C1 segment of cervical spinal cord (tissue), 14 donors: ENCODE results near the gene RASA3.
"Not testable (repeated sequence)": the region's sequence is repeated elsewhere in the genome, so short reads cannot be mapped to it uniquely, and the experiment has no call there.

ENCODE experiments used
- DNase-seq, 14 donors: peaks; one replicate each; lab custom pipeline; 2025; lab: John Stamatoyannopoulos, UW

The RASA3 gene

GRCh38 chr13:114127473-114128347 lies 4.7 kb downstream of the RASA3 start:
- no peak for DNase-seq

- no peak for DNase-seq
Observed at GRCh38 chr13:114126789-114127472, 5.5 kb downstream of the RASA3 start.

DNA sequence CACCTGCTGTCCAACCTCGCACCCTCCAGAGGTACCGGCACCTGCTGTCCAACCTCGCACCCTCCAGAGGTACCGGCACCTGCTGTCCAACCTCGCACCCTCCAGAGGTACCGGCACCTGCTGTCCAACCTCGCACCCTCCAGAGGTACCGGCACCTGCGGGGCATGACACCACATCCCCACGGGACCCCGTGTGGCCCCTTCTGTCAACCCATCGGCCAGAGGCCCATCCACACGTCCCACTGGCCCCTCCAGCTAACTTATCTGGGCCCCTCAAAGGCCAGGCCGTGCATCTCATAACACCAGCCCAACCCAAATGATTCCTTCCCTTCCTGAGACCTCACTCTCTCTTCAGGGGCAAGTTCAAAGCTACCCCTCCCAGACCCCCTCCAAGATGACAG lies 6.3 kb downstream of the RASA3 start:
- DNase-seq = not testable (repeated sequence)

- no peak for DNase-seq
Observed at GRCh38 chr13:114125589-114125988, 6.8 kb downstream of the RASA3 start.

DNA sequence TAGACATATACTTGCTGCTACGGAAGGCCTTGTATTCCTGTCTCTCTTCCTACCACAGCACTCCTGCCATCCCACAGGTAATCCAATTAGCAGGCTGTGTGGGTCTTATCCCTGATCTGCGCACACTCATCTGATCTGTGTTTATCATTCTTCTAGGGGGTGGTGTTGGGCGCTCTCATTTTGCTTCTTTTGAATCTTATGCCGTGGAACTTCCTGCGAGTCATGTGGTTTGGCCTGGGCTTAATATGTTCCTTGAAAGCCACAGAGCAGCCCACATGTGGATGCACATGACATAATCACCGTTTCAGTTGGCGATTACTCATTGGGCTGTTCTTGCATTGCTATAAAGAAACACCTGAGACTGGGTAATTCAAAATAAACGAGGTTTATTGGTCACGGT lies 7.5 kb downstream of the RASA3 start:
- DNase-seq = no peak

GRCh38 chr13:114124431-114124830 lies 8.0 kb downstream of the RASA3 start:
- DNase-seq = no peak

- no peak for DNase-seq
Observed at GRCh38 chr13:114123876-114124275, 8.5 kb downstream of the RASA3 start.

- no peak for DNase-seq
Observed at GRCh38 chr13:114123448-114123847, 9.0 kb downstream of the RASA3 start.

- peak in 2 of 14 donors; percentile 28 to 47 for DNase-seq
Observed at GRCh38 chr13:114122591-114123211, 9.7 kb downstream of the RASA3 start.

- no peak for DNase-seq
Observed at GRCh38 chr13:114122127-114122511, 10.3 kb downstream of the RASA3 start.

GRCh38 chr13:114121496-114122126 lies 10.8 kb downstream of the RASA3 start:
- no peak for DNase-seq

GRCh38 chr13:114121031-114121430 lies 11.4 kb downstream of the RASA3 start:
- no peak for DNase-seq

GRCh38 chr13:114120591-114121011 lies 11.8 kb downstream of the RASA3 start:
- no peak for DNase-seq

DNA sequence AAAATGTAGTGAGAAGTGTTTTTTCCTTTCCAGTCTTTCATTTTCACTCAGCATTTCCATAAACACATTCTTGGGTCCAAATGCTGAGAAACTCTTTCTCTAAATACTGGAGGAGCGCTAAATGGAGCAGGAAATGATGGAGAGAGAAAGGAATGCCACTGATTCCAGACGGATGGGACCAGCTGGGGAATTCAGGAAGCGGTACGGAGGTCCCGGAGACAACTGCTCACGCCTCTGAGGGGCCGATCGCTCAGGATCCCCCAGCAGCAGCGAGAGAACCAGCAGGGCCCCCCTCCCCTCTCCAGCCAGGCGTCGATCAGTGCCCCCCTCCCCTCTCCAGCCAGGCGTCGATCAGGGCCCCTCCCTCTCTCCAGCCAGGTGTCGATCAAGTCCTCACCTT lies 13.2 kb downstream of the RASA3 start:
- DNase-seq = no peak

GRCh38 chr13:114118511-114119123 lies 13.8 kb downstream of the RASA3 start:
- no peak for DNase-seq

GRCh38 chr13:114118086-114118485 lies 14.3 kb downstream of the RASA3 start:
- DNase-seq = no peak

GRCh38 chr13:114117341-114117874 lies 15.0 kb downstream of the RASA3 start:
- not testable (repeated sequence) for DNase-seq

- DNase-seq = no peak
Observed at GRCh38 chr13:114116734-114117133, 15.7 kb downstream of the RASA3 start.

GRCh38 chr13:114115796-114116195 lies 16.6 kb downstream of the RASA3 start:
- DNase-seq = no peak

- no peak for DNase-seq
Observed at GRCh38 chr13:114115191-114115671, 17.2 kb downstream of the RASA3 start.

DNA sequence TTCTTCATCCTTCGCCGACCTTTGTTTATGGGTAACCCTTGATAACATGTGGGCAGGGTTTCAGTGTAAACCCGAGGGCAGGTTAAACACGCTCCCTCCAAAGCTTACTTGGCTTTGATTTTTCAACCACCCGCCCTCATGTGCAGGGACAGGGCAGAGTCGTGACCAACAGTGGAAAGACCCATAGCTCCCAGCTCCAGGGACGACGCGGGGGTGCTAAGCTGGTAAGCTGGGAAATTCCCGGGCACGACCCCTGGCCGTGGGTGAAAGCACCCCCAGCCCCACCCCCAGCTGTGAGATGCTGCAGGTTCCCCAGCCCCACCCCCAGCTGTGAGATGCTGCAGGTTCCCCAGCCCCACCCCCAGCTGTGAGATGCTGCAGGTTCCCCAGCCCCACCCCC lies 17.8 kb downstream of the RASA3 start:
- DNase-seq = not testable (repeated sequence)
